NCI-H1436 (cell line): ENCODE data around the gene DNAJC13.
A peak's percentile ranks its signal among the peaks of the same experiment; 100 is the strongest.
"Not testable (repeated sequence)": the region's sequence is repeated elsewhere in the genome, so short reads cannot be mapped to it uniquely, and the experiment has no call there.

Source experiments
- DNase-seq: peaks from one replicate; lab custom pipeline; 2025; lab: John Stamatoyannopoulos, UW

DNAJC13 gene

GRCh38 chr3:132416807-132417694 is at the start of gene DNAJC13:
Gene DNAJC13, plus strand, starts transcription at chr3:132417502. Its CDS starts 17,049 bp downstream, at chr3:132434551.
- DNase-seq = peak; percentile 94

- DNase-seq = no peak
Observed at GRCh38 chr3:132368515-132368914, 48.8 kb upstream of the DNAJC13 start.

GRCh38 chr3:132368962-132369361 is 48.3 kb upstream of the DNAJC13 start:
- no peak for DNase-seq

GRCh38 chr3:132376945-132377354 is 40.4 kb upstream of the DNAJC13 start:
- peak; percentile 18 for DNase-seq

- DNase-seq = no peak
Observed at GRCh38 chr3:132378048-132378762, 39.1 kb upstream of the DNAJC13 start.

- DNase-seq = no peak
Observed at GRCh38 chr3:132378846-132379245, 38.5 kb upstream of the DNAJC13 start.

GRCh38 chr3:132380920-132381319 is 36.4 kb upstream of the DNAJC13 start:
- no peak for DNase-seq

GRCh38 chr3:132381348-132381944 is 35.9 kb upstream of the DNAJC13 start:
- no peak for DNase-seq

GRCh38 chr3:132382267-132382666 is 35.0 kb upstream of the DNAJC13 start:
- no peak for DNase-seq

- no peak for DNase-seq
Observed at GRCh38 chr3:132382688-132383194, 34.6 kb upstream of the DNAJC13 start.

GRCh38 chr3:132386259-132386658 is 31.0 kb upstream of the DNAJC13 start:
- no peak for DNase-seq

- not testable (repeated sequence) for DNase-seq
Observed at GRCh38 chr3:132392675-132393074, 24.6 kb upstream of the DNAJC13 start.

GRCh38 chr3:132394320-132394719 is 23.0 kb upstream of the DNAJC13 start:
- no peak for DNase-seq

- DNase-seq = no peak
Observed at GRCh38 chr3:132395126-132395525, 22.2 kb upstream of the DNAJC13 start.

GRCh38 chr3:132396255-132396654 is 21.0 kb upstream of the DNAJC13 start:
- no peak for DNase-seq

GRCh38 chr3:132396776-132397175 is 20.5 kb upstream of the DNAJC13 start:
- not testable (repeated sequence) for DNase-seq

GRCh38 chr3:132399054-132399929 is 18.0 kb upstream of the DNAJC13 start:
- peak; percentile 36 for DNase-seq

GRCh38 chr3:132401255-132401654 is 16.0 kb upstream of the DNAJC13 start:
- no peak for DNase-seq

GRCh38 chr3:132404276-132404675 is 13.0 kb upstream of the DNAJC13 start:
- no peak for DNase-seq

- DNase-seq = no peak
Observed at GRCh38 chr3:132405188-132405587, 12.1 kb upstream of the DNAJC13 start.

GRCh38 chr3:132405609-132406299 is 11.5 kb upstream of the DNAJC13 start:
- DNase-seq = no peak
